ENCODE results near the gene COMTD1. TPM values are rescaled to one million over a fixed set of nuclear protein-coding genes. Genes with fewer than 3 reads are reported as not detected.

COMTD1 gene
- total and polyA plus RNA-seq, 2 of the 4 experiments (the other 2 are of a cell fraction), result 1.6 to 6.4 TPM

- ATAC-seq (ENCODE audit: low read depth) (peak; percentile 76), DNase-seq (peak; percentile 93)
- Histone ChIP-seq H3K4me3 (ENCODE audit: insufficient read depth, low read depth, low read length) (no peak overlapping the region), H3K27ac (ENCODE audit: insufficient read depth, low read length) (peak overlapping the region; percentile 99), H3K14ac (replicated peaks; ENCODE audit: low read depth, low read length) (0 out of 2 replicates have a peak overlapping the region, but pooled peaks have one; percentile 20), H3K18ac (ENCODE audit: low read depth, low read length) (peak overlapping the region; percentile 94), H3K79me1 (ENCODE audit: low read depth in 1 of 2, low read length in 2 of 2) (peaks cover 19 to 32% of the 10 kb centered on the region in 2 experiments; a peak in 3 of 4 replicates), H2BK120ac (ENCODE audit: low read depth, low read length) (peak overlapping the region; percentile 75), H3K9ac (ENCODE audit: low read depth, low read length) (no peak overlapping the region), H4K91ac (ENCODE audit: insufficient read depth, low read depth, low read length) (peak overlapping the region; percentile 82; the same call in 1 of the 2 replicates), H3K4me2 (ENCODE audit: low read depth, low read length) (peak overlapping the region; percentile 74; the same call in 1 of the 2 replicates), H2AFZ (replicated peaks; ENCODE audit: low read length, poor library complexity) (peak overlapping the region; percentile 76), H3K9me1 (ENCODE audit: insufficient read depth, low read length) (peaks cover 23% of the 10 kb centered on the region), H4K20me1 (ENCODE audit: insufficient read depth, low read length) (peaks cover 9% of the 10 kb centered on the region), H2AK5ac (ENCODE audit: low read depth, low read length) (peak overlapping the region; percentile 88; the same call in 1 of the 2 replicates), H2BK20ac (ENCODE audit: low read depth, low read length) (peak overlapping the region; percentile 88), H3K9me3 (ENCODE audit: control insufficient read depth, insufficient read depth, low read length) (0 out of 2 replicates have a peak, but pooled peaks cover 2% of the 10 kb centered on the region), H4K5ac (ENCODE audit: low read depth, low read length) (peak overlapping the region; percentile 95), H3K4me1 (ENCODE audit: control insufficient read depth, insufficient read depth, low read length) (peaks cover 18% of the 10 kb centered on the region), H2AK9ac (replicated peaks; ENCODE audit: low read depth, low read length, poor library complexity) (no peak overlapping the region), H3K56ac (ENCODE audit: extremely low read depth, insufficient read depth, low read length) (peak overlapping the region; percentile 74; the same call in 1 of the 2 replicates), H2BK5ac (ENCODE audit: low read depth, low read length, poor library complexity, severe bottlenecking) (peak overlapping the region; percentile 94), H2BK15ac (ENCODE audit: low read depth, low read length) (peak overlapping the region; percentile 39; the same call in 1 of the 3 replicates), H3K36me3 (ENCODE audit: control insufficient read depth, insufficient read depth, low read length) (no peaks in the 10 kb centered on the region), H3K4ac (ENCODE audit: low read depth, low read length) (peak overlapping the region; percentile 52), H3K23ac (ENCODE audit: low read depth, low read length) (0 out of 2 replicates have a peak overlapping the region, but pooled peaks have one; percentile 14), H3K27me3 (ENCODE audit: control insufficient read depth, insufficient read depth, low read length) (no peaks in the 10 kb centered on the region), H4K8ac (ENCODE audit: low read depth in 2 of 2, low read length in 2 of 2) (peak overlapping the region; percentile 55 to 63; a peak in 3 of 4 replicates)
- ChIA-PET CTCF (interaction anchor here (0.9 kb wide), 2 partner anchors 40 to 41 kb away, joined by 3 to 4 read pairs; partner anchors contain the start of gene COMTD1), POLR2A (ENCODE audit: unreplicated experiment) (interaction anchor here (0.6 to 0.7 kb wide), 2 partner anchors 30 to 31 kb away, joined by 3 to 9 read pairs; no protein-coding TSS in a partner anchor)
- in situ Hi-C loops (cut with MboI; ENCODE audit: low sequenced_read_pairs) (no loop called here), dilution Hi-C loops (cut with HindIII; ENCODE audit: low sequenced_read_pairs, unreplicated experiment) (no loop called here), intact Hi-C loops (cut with micrococcal nuclease) (loop anchor here (1.0 kb wide), 1 partner anchor 15 kb away; the partner anchor contains the start of gene VDAC2)
- no TSS peak for BruUV-seq (replicated peaks)
- no CpG with 5 or more reads among the region's 6 CpGs for WGBS, 2 experiments (ENCODE audit: extremely low coverage in 2 of 2, insufficient read length in 1 of 2)
- TF ChIP-seq MXI1 (IDR thresholded peaks at IDR 0.05; ENCODE audit: borderline replicate concordance, low read depth, low read length) (no peak), FOS (IDR thresholded peaks at IDR 0.05; ENCODE audit: low read depth, low read length) (peak; percentile 91), ELK1 (IDR thresholded peaks at IDR 0.05; ENCODE audit: borderline replicate concordance, low read depth, low read length) (no peak), CEBPB (IDR thresholded peaks at IDR 0.05; ENCODE audit: low read depth, low read length) (peak; percentile 61), POLR2A (IDR thresholded peaks at IDR 0.05; ENCODE audit: low read depth, low read length) (no peak), BHLHE40 (IDR thresholded peaks at IDR 0.05; ENCODE audit: low read depth, low read length) (0 out of 2 replicates have a peak, but pooled peaks have one; percentile 15), CHD1 (IDR thresholded peaks at IDR 0.05; ENCODE audit: low read depth, low read length) (no peak), NFE2L2 (IDR thresholded peaks at IDR 0.05; ENCODE audit: low read depth, low read length) (0 out of 2 replicates have a peak, but pooled peaks have one; percentile 4), MAFK (IDR thresholded peaks at IDR 0.05; ENCODE audit: low read depth, low read length) (peak; percentile 20; the same call in 1 of the 2 replicates), SMC3 (IDR thresholded peaks at IDR 0.05; ENCODE audit: low read depth, low read length) (no peak), RFX5 (IDR thresholded peaks at IDR 0.05; ENCODE audit: low read depth, low read length) (no peak), MAZ (IDR thresholded peaks at IDR 0.05; ENCODE audit: borderline replicate concordance, low read depth, low read length) (no peak)
- TF ChIP-seq, protein P1, sequence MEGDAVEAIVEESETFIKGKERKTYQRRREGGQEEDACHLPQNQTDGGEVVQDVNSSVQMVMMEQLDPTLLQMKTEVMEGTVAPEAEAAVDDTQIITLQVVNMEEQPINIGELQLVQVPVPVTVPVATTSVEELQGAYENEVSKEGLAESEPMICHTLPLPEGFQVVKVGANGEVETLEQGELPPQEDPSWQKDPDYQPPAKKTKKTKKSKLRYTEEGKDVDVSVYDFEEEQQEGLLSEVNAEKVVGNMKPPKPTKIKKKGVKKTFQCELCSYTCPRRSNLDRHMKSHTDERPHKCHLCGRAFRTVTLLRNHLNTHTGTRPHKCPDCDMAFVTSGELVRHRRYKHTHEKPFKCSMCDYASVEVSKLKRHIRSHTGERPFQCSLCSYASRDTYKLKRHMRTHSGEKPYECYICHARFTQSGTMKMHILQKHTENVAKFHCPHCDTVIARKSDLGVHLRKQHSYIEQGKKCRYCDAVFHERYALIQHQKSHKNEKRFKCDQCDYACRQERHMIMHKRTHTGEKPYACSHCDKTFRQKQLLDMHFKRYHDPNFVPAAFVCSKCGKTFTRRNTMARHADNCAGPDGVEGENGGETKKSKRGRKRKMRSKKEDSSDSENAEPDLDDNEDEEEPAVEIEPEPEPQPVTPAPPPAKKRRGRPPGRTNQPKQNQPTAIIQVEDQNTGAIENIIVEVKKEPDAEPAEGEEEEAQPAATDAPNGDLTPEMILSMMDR (conservative IDR thresholded peaks at IDR 0.05; ENCODE audit: low read depth, low read length), result no peak
Measured at GRCh38 chr10:75195035-75195763, 40.6 kb downstream of the COMTD1 start.

All from IMR-90 (cell line).